GM18507 (cell line): Measurements from ENCODE around the gene KRT35.

ENCODE experiments used
- DNase-seq: peaks from one replicate; pipeline ENCODE4 v3.0.0; 2011; ENCODE audit warnings: low read depth; ENCODE audit not compliant: insufficient read length; ENCODE audit errors: extremely low spot score
- FAIRE-seq: peaks from 2 replicates; lab custom pipeline; 2011; peaks lifted over from hg19 to GRCh38; lab: Jason Lieb, UNC

The KRT35 gene

DNA sequence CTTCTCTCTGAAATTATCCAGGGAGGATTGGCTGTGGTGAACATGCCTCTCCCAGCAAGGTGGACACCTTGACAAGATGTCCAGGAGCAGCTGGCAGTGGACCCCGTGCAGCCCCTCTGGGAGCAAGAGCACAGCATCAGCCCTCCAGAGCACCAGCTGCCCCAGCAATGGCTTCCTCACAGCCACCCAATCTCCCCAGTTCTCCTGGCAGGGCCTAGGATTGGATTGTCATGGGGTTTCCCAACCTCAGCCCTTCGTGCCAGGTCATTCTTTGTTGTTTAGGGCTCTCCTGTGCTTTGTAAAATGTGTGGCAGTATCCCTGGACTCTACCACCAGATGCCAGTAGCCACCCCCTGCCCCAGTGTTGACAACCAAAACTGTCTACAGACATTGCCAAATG is 10.5 kb upstream of the KRT35 start:
- FAIRE-seq: no peak
- DNase-seq: no peak

DNA sequence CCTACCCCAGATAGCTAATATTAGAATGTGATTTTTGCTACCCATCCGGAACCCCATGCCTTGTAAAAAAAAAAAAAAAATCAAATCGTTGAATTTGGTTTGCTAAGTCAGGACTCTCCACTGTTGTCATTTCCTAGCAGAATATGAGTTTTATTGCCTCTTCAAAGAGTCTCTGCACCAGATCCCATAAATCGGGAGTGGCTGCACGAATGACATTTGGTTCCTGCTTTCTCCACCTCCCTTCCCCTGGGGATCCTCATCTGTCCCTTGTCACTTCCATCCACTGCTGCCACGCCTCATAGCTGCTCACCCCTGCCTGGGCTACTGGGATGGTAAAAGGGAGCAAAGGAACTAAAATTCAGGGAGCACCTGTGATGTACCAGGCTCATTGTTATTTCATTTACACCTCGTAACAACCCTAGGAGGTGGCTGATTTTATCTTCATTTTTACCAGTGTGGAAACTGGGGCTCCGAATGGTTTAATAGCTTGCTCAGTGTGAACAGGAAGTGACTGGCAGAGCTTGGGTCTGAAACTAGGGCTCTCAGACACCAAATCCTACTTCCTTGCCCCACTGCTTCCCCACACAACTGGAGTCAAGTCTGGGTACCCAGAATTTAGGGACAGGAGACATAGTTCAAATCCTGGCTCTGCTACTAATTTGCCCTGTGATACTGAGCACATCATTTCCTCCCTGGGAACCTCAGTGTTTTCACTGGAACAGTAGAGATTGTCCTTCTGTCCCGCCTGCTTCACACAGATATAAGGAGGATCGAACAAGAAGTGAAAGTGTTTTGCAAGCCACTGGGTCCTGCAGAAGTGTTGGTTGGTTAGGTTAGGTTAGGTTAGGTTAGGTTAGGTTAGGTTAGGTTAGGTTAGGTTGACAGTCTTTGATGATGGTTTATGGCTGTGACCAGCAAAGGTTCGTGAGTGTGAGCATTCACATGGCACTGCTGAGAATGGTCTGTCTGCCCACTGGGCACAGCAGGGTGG is 9.3 kb upstream of the KRT35 start:
- no peak for FAIRE-seq
- DNase-seq: no peak

DNA sequence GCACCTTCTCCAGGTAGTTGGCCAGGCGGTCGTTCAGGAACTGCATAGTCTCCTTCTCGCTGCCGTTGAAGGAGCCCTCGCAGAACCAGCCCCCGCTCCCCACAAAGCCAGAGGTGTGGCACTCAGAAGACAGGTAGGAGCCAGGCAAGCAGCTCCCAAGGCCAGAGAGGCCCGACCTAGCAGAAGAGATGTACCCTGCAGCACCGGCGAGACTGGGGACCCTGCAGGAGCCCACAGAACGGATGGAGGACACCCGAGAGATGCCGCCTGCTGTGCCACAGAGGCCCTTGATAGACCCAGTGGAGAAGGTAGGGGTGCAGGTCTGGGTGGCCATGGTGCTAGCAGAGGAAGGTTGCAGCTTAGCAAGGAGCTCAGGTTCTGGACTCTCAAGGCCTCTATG is 8.6 kb upstream of the KRT35 start, which contains the start of gene KRT36:
Gene KRT36, minus strand, starts transcription at position 380 of the 400 bp plus-strand sequence. Its CDS starts 46 bp downstream, at position 334.
- no peak for DNase-seq
- FAIRE-seq: no peak

DNA sequence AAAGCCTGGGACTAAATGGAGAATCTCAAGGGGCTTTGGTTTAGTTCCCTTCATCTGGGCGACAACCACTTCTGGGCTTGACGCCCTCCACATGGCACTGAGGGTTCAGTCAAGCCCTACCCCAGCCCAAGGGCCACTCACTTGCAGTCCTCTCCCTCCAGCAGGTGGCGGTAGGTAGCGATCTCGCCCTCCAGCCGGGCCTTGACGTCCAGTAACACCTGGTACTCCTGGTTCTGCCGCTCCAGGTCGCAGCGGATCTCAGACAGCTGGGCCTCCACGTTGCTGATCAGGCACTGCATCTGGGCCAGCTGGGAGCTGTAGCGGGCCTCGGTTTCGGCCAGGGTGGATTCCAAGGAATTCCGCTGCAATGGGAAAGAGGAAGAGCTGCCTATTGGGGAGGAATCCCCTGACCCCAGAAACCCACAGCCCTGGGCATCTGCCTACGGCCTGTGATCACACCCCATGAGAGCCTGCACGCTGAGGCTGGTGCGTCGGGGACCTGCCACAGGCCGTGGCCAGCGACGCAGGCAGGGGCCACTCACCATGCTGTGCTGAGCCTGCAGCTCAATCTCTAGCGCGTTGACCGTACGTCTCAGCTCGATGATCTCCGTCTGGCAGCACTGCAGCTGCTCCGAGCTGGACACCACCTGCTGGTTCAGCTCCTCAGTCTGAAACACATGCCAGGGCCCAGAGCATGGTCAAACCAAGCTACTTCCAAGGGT is 6.0 kb upstream of the KRT35 start:
- DNase-seq (no peak), FAIRE-seq (peak; percentile 12)

DNA sequence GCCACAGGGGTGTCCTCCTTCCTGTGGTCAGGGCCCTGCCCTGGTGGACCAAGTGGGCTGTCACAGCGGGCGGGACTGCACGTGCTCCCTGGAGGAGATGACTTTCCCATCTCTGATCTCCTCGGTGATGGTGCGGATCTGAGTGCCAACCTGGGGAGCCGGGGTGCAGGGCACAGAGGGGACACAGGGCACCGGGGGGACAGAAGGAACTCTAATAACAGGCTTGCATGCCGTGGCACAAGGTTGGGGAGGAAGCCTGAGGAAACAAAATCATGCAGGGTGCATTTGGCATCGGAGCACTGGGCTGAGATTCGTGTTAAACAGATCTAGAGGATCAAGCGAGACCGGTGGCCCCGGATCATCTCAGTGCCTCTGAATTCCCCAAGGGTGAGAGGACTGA is 5.4 kb upstream of the KRT35 start:
- no peak for FAIRE-seq
- no peak for DNase-seq

DNA sequence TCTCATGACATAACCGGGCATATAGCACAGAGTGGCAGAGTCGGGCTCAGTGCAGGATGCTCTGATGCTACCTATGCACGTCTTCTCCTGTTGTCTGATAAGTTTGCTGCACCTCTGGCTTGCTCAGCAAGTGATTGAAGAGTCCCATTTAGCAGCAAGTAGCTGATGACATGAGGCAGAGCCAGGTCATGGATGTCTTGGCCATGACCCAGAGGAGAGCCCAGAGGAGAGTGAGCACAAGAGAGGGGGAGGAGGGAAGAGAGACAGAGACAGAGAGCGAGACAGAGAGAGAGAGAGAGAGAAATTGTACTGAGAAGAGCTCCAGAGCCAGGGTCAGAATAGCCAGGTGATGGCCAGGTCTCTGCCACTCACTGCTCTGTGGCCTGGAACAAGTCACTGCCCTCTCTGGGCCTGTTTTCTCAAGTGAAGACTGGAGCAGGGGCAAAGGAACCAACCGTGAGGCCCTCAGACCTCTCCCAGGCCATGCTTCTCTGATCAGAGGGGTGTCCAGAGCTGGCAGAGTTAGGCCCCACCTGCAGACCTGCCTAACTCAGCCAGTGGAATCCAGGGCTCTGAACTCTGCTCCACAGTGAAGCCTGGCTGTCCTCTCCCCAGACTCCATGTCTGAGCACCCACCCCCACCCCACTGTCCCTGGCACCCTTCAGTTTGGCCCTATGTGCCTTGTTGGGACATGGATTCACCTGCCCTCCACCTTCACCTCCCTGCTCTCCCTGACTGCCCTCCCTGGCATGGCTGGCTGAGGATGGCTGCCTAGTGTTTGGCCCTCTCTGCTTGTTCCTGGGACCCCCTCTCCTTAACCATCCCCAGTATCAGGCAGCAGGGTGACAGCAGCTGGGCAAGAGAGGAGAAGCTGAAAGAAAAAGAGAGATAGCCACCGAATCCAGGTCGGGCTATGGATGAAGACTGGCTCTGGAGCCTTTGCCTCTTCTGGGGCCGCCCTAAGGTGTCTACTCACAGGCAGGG is 4.3 kb upstream of the KRT35 start:
- DNase-seq (no peak), FAIRE-seq (no peak)

DNA sequence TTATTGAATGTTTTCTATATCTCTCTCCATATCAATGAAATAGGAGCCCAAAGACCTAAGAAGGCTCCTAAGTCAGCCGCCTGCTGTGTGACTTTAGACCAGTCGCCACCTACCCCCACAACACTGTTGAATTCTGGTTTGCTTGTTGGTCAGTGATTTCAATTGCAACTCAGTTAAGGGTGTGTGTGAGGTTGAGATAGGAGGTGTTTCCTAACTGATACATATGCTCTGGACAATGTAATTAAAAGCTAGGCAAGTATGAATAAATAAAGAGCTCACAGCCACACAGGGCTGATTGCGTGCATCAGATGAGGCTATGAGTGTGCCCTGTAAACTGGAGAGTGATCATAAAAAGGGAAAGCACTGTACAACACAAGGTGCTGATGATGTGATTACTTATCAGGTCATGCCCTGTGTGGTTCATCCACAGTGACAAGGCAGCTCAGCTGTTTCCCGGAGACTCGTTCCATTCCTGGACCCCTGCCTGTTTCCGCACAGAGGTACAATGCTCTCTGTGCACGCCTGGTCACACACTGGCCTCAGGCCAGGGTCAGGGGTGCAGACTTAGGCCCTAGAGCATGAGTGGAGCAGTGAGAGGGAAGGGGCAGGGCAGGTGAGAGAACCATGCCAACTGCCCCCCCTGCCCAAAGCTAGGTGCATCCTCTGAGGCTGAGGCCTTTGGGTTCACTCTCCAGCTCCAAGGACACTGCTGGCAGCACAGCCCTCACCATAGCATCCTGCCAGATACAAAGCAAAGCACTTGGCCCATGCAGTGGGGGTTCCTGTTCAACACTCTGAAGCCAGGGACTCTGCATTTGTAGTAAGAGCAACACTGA is 3.3 kb upstream of the KRT35 start:
- DNase-seq (no peak), FAIRE-seq (no peak)

DNA sequence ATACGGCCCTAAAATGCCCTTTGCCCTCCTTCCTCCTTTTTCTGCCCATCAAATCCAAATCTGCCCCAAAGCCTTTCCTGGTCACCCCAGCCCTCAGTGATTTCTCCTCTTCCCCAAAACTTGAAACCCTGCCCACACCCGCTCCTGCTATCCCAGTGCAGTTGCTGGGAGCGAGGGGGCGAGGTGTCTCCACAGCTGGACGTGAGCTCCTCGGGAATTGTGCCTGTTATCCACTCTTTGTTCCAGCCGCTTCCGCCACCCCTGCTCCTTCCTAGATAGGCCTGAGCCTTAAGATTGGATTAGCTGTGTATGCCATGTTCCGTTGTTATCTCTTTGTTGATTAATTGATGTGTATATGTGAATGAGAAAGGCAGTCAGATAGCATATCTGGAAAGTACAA is 2.6 kb upstream of the KRT35 start:
- DNase-seq (no peak), FAIRE-seq (no peak)

DNA sequence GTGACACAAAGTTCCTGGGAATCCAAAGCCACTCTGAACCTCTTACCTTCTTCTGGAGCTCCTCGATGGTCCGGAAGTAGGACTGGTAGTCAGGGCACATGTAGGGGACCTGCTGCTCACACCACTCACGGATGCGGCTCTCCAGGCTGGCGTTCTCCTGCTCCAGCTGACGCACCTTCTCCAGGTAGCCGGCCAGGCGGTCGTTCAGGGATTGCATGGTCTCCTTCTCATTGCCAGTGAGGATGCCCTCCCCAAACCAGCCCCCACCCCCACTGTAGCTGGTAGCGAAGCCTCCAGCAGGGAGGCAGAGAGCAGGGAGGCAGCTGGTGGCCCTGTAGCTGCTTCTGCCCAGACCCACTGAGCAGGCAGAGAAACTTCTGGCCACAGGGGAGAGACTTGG is 370 bp downstream of the KRT35 start:
- DNase-seq (no peak), FAIRE-seq (no peak)

DNA sequence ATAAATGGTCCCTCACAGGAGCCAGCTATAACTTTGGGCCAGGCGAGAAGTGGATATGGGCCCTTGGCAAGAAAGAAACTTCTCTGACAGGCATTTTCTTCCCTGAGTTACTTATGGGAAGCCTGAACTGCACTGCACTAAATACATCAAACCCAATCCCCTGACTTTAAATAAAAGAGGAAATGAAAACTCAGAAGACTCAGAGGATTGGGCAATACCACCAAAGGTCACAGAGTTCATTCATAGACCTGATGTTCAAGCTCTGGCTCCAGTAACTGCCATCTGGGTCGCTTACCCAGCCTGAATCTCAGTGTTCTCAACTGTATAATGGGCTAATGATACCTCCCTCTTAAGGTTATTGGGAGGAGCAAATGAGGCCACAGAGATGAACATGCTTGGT is 815 bp downstream of the KRT35 start:
- DNase-seq: no peak
- no peak for FAIRE-seq

DNA sequence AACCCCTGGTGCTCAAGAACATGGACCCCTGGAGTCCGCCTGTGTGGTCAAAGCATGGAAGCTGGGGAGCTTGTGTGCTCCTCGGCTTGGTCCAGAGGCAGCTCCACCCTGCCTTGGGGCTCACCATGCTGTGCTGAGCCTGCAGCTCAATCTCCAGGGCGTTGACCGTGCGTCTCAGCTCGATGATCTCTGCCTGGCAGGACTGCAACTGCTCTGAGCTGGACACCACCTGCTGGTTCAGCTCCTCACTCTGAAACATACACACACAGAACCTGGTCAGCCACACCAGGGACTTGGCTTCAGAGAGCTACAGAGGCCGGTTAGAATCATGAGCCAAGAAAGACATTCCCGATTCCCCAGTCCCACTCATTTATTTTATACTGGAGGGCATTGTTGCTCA is 2.7 kb downstream of the KRT35 start:
- FAIRE-seq (no peak), DNase-seq (no peak)

DNA sequence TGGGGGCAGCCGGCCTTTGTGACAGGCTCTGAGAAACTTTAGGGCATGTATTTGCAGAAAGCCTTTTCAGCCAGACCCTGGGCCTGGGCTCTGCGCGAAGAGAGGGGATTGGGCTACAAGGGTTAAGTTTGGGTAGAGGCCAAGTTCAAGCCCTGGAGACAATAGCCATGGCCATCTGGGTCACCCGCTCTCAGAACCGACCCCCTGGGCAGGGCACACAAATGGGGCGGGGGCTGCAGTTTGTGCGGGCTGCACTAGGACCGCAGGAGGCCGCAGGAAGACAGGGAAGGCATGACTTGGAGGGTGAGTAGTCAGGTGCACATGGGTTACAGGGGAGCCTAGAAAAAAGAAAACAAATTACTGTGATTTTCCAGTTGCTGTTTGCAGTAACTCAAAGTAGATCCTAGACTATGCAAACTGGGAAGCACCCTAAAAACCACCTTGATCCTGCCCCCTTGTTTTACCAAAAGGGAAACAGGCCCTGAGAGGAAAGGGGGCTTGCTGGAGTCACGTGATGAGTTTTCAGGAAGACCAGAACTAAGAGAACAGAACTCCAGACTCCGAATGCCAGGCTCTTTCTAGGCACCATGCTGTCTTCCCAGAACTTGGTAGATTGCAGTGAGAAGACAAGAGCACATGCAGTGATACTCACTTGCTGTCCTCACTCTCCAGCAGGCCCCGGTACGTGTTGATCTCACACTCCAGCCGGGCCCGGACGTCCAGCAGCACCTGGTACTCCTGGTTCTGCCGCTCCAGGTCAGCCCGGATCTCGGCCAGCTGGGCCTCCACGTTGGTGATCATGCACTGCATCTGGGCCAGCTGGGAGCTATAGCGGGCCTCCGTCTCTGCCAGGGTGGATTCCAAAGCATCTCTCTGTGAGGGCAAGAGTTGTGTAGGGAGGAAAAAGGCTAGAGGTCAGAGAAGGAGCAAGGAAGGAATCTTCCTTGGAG is 3.8 kb downstream of the KRT35 start:
- no peak for DNase-seq
- FAIRE-seq: no peak

DNA sequence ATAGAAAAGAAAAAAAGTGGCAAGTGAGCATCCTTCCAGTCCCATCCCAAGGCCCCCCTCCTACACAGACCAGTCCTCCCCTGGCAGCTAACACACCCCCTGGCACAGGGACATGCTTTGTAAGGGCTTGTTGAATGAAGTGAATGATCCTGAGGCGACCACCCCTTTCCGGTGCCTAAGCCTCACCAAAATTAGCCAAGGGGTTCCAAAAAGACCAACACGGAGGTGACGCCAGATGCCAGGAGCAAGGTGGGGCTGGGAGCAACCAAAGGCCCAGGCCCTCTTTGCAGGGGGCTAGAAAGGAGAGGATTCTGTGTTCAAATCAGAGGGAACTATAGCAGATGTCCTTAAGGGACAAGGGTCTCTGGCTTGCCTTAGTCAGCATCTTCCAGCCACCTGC is 5.5 kb downstream of the KRT35 start:
- FAIRE-seq: no peak
- DNase-seq: no peak

DNA sequence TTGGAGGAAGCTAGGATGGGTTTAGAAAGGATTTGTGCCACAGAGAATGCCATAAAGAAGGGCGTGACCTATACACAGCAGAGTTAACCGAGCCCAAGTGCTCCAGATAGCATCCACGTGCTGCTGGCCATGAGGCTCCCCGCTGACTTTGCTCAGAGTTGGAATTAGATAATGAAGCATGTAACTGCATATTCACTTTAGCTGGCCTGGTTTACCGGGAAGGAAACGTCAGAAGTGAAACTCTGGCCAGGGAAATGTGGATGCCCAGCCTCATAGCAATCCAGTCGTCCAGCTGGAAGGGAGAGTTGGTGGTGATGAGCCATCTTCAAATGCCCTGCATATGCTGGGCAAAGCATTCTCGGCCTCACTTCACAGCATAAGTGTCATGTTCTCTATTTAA is 6.1 kb downstream of the KRT35 start:
- FAIRE-seq (no peak), DNase-seq (no peak)

DNA sequence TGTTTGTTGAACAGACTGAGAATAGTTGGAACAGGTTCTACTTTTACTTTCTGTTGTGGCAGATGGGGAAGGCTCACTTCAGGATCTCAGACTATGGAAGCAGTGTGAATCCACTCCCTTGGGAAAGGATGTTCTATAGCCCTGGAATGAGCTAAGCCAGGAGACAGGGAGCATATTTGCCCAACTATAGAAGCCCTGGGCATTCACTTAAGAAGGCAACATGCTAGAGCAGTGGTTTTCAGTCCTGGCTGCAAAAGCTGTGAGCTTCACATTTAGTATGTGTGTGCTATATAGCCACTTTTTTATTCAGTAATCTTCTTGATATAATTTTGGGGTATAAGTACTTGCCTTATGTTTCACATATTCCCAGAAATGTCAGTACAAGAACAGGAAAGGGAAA is 12.6 kb downstream of the KRT35 start:
- FAIRE-seq: no peak
- DNase-seq: no peak

DNA sequence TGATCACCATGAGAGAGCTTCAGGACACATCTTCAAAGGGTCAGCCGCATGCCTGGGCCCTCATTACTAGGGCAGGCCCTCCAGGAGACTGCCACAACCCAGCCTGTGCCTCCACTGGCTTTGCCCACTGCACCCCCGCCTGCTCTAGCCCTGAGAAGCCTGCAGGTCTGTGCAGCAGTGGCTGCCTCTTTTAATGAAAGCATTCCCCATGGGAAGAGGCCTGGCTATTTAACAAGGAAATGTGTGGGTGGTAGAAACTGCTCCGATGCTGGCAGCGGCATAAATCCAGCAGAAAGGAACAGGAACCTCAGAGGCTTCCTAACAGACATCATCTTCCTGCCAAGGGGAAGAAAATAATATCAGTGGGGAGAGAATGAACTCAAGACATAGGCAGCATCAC is 13.4 kb downstream of the KRT35 start:
- DNase-seq (no peak), FAIRE-seq (no peak)

DNA sequence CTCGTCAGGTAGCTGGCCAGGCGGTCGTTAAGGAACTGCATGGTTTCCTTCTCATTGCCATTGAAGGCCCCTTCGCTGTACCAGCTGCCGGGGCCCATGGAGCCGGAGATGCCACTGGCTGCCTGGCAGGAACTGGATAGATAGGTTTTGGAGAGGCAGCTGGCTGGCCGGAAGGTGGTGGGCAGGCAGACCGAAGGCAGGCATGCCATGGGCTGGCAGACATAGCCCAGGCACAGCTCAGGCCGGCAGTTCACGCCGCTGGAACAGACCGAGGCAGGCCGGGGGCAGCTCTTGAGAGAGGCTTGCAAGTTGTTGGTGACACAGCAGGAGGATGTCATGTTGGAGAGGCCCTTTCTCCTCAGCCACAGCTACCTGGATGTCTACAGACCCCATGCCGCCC is 14.0 kb downstream of the KRT35 start, which contains the start of gene KRT32:
Gene KRT32, minus strand, starts transcription at position 399 of the 400 bp plus-strand sequence. Its CDS starts 61 bp downstream, at position 338.
- no peak for FAIRE-seq
- no peak for DNase-seq

DNA sequence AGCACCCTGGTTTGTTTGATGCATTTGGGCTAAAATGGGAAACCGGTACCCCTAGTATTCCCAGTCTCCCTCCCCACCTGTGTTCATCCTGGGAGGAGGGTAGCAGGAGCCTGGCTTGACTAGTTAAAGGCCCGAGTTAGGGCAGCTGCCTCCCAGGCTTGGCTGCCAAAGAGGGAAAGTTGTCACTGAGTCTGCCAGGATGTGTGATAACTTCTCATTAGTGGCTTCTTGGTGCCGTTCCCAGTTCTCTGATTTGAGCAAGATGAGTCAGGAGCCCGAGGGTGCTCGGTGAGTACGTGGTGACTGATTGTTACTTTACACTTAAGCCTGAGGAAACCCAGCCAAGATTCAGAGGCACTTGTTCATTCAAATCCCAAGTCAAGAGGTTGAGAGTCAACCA is 16.3 kb downstream of the KRT35 start:
- no peak for DNase-seq
- no peak for FAIRE-seq
